ENCODE data around the gene AMN.

AMN gene

GRCh38 chr14:102937331-102938175 lies 15.1 kb downstream of the AMN start:
- Histone ChIP-seq H3K4me1 (no peaks in the 10 kb centered on the region), H3K9me3 (no peaks in the 10 kb centered on the region), H3K27me3 (no peaks in the 10 kb centered on the region), H3K4me3 (no peak overlapping the region), H3K27ac (no peak overlapping the region), H3K36me3 (peaks cover 74 to 100% (median 83%) of the 10 kb centered on the region in 3 donors)
- no peak for DNase-seq
- no peak for TF ChIP-seq CTCF (IDR thresholded peaks at IDR 0.05)
- intact Hi-C loops (cut with DNase I; ENCODE audit: low total_unique reads): no loop called here

- no peak for TF ChIP-seq CTCF (IDR thresholded peaks at IDR 0.05)
Measured at GRCh38 chr14:102938191-102938590, 15.7 kb downstream of the AMN start.

GRCh38 chr14:102939329-102939728 lies 16.9 kb downstream of the AMN start:
- intact Hi-C loops (cut with DNase I; ENCODE audit: low total_unique reads): no loop called here
- H3K27ac ChIP-seq: no peak overlapping the region
- no peaks in the 10 kb centered on the region for H3K4me1 ChIP-seq
- H3K9me3 ChIP-seq: no peaks in the 10 kb centered on the region
- no peaks in the 10 kb centered on the region for H3K27me3 ChIP-seq
- DNase-seq: no peak
- no peak overlapping the region for H3K4me3 ChIP-seq
- H3K36me3 ChIP-seq: peaks cover 76 to 100% (median 83%) of the 10 kb centered on the region in 3 donors
- no peak for TF ChIP-seq CTCF (IDR thresholded peaks at IDR 0.05)

More at GRCh38 chr14:102938191-102938590, 15.7 kb downstream of the AMN start:
- Histone ChIP-seq H3K36me3 (peaks cover 76 to 100% (median 83%) of the 10 kb centered on the region in 3 donors), H3K9me3 (no peaks in the 10 kb centered on the region), H3K27ac (no peak overlapping the region), H3K4me3 (no peak overlapping the region), H3K4me1 (no peaks in the 10 kb centered on the region), H3K27me3 (no peaks in the 10 kb centered on the region)
- no peak for DNase-seq
- intact Hi-C loops (cut with DNase I; ENCODE audit: low total_unique reads): no loop called here

- TF ChIP-seq CTCF (IDR thresholded peaks at IDR 0.05): no peak
- intact Hi-C loops (cut with DNase I; ENCODE audit: low total_unique reads): no loop called here
- H3K4me3 ChIP-seq: no peak overlapping the region
- no peak for DNase-seq
- peaks cover 80 to 100% (median 87%) of the 10 kb centered on the region in 3 donors for H3K36me3 ChIP-seq
- H3K4me1 ChIP-seq: no peaks in the 10 kb centered on the region
- H3K27ac ChIP-seq: no peak overlapping the region
- no peaks in the 10 kb centered on the region for H3K27me3 ChIP-seq
- H3K9me3 ChIP-seq: no peaks in the 10 kb centered on the region
Measured at GRCh38 chr14:102939820-102940561, 17.5 kb downstream of the AMN start.

- Histone ChIP-seq H3K4me3 (no peak overlapping the region), H3K36me3 (peaks cover 87 to 100% (median 95%) of the 10 kb centered on the region in 3 donors), H3K27me3 (no peaks in the 10 kb centered on the region), H3K9me3 (no peaks in the 10 kb centered on the region), H3K27ac (no peak overlapping the region), H3K4me1 (no peaks in the 10 kb centered on the region)
- intact Hi-C loops (cut with DNase I; ENCODE audit: low total_unique reads): no loop called here
- DNase-seq: no peak
- no peak for TF ChIP-seq CTCF (IDR thresholded peaks at IDR 0.05)
Measured at GRCh38 chr14:102940729-102941362, 18.4 kb downstream of the AMN start.

All from tibial artery (tissue), 4 donors.